ENCODE data around the gene SEMA5A. TPM values are rescaled to one million over a fixed set of nuclear protein-coding genes. Genes with fewer than 3 reads are reported as not detected.

The SEMA5A gene
- polyA plus RNA-seq, 1 of the 3 experiments (the other 2 are of a cell fraction) = 0.58 TPM

DNA sequence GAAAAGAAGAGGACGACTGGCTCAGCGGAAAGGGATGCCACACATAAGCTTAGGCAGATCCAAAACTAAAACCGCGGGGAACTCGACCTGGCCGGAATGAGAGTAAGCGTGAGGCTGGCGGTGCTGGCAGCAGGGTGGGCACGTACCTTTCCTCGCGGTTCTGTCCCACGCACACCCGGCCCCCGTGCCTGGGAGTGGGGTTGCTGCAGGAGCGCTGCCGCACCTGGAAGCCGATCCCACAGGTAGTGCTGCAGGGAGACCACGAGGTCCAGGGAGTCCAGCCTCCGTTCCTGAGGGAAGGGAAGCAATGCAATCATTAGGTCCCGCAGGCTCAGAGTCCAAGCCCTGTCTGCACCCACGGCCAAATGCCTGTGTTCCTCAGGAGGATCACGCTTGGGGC, 427.0 kb downstream of the SEMA5A start:
- TF ChIP-seq NRF1 (IDR thresholded peaks at IDR 0.05; ENCODE audit: low read depth, low read length) = no peak
- TF ChIP-seq TCF12 (IDR thresholded peaks at IDR 0.05) = no peak
- no peak for TF ChIP-seq FOSL2 (IDR thresholded peaks at IDR 0.05; ENCODE audit: borderline replicate concordance, low read depth)
- no peak for TF ChIP-seq FOXJ3 (CRISPR knock-in tag; IDR thresholded peaks at IDR 0.05)
- no peak for TF ChIP-seq MEF2A (IDR thresholded peaks at IDR 0.05; ENCODE audit: borderline replicate concordance, low read depth)
- TF ChIP-seq RAD21 (IDR thresholded peaks at IDR 0.05; ENCODE audit: low read length) = no peak
- TF ChIP-seq, protein P1, sequence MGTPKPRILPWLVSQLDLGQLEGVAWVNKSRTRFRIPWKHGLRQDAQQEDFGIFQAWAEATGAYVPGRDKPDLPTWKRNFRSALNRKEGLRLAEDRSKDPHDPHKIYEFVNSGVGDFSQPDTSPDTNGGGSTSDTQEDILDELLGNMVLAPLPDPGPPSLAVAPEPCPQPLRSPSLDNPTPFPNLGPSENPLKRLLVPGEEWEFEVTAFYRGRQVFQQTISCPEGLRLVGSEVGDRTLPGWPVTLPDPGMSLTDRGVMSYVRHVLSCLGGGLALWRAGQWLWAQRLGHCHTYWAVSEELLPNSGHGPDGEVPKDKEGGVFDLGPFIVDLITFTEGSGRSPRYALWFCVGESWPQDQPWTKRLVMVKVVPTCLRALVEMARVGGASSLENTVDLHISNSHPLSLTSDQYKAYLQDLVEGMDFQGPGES (IDR thresholded peaks at IDR 0.05; ENCODE audit: low read depth, low read length) = no peak
- no peak for TF ChIP-seq RXRA (IDR thresholded peaks at IDR 0.05; ENCODE audit: borderline replicate concordance, low read depth)
- TF ChIP-seq RCOR1 (IDR thresholded peaks at IDR 0.05; ENCODE audit: low read length) = no peak
- no peak for TF ChIP-seq YY1 (IDR thresholded peaks at IDR 0.05; ENCODE audit: low read depth)
- TF ChIP-seq NFIC (IDR thresholded peaks at IDR 0.05; ENCODE audit: borderline replicate concordance) = no peak
- no peak for TF ChIP-seq CHD2 (IDR thresholded peaks at IDR 0.05; ENCODE audit: low read length, partially characterized antibody)
- TF ChIP-seq, protein P2, sequence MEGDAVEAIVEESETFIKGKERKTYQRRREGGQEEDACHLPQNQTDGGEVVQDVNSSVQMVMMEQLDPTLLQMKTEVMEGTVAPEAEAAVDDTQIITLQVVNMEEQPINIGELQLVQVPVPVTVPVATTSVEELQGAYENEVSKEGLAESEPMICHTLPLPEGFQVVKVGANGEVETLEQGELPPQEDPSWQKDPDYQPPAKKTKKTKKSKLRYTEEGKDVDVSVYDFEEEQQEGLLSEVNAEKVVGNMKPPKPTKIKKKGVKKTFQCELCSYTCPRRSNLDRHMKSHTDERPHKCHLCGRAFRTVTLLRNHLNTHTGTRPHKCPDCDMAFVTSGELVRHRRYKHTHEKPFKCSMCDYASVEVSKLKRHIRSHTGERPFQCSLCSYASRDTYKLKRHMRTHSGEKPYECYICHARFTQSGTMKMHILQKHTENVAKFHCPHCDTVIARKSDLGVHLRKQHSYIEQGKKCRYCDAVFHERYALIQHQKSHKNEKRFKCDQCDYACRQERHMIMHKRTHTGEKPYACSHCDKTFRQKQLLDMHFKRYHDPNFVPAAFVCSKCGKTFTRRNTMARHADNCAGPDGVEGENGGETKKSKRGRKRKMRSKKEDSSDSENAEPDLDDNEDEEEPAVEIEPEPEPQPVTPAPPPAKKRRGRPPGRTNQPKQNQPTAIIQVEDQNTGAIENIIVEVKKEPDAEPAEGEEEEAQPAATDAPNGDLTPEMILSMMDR (IDR thresholded peaks at IDR 0.05) = no peak
- TF ChIP-seq, protein P3, sequence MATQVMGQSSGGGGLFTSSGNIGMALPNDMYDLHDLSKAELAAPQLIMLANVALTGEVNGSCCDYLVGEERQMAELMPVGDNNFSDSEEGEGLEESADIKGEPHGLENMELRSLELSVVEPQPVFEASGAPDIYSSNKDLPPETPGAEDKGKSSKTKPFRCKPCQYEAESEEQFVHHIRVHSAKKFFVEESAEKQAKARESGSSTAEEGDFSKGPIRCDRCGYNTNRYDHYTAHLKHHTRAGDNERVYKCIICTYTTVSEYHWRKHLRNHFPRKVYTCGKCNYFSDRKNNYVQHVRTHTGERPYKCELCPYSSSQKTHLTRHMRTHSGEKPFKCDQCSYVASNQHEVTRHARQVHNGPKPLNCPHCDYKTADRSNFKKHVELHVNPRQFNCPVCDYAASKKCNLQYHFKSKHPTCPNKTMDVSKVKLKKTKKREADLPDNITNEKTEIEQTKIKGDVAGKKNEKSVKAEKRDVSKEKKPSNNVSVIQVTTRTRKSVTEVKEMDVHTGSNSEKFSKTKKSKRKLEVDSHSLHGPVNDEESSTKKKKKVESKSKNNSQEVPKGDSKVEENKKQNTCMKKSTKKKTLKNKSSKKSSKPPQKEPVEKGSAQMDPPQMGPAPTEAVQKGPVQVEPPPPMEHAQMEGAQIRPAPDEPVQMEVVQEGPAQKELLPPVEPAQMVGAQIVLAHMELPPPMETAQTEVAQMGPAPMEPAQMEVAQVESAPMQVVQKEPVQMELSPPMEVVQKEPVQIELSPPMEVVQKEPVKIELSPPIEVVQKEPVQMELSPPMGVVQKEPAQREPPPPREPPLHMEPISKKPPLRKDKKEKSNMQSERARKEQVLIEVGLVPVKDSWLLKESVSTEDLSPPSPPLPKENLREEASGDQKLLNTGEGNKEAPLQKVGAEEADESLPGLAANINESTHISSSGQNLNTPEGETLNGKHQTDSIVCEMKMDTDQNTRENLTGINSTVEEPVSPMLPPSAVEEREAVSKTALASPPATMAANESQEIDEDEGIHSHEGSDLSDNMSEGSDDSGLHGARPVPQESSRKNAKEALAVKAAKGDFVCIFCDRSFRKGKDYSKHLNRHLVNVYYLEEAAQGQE (IDR thresholded peaks at IDR 0.05; ENCODE audit: low read depth, low read length) = no peak
- H3K4me1 ChIP-seq (ENCODE audit: control insufficient read depth in 1 of 2, insufficient read depth in 2 of 2, low read depth in 1 of 2, low read length in 1 of 2) = no peaks in the 10 kb centered on the region
- ChIA-PET POLR2A (no interaction called here), CTCF (interaction anchor here (0.6 kb wide), 1 partner anchor 211 kb away, joined by 3 read pairs; no protein-coding TSS in a partner anchor)
- no peak overlapping the region for H3K4me3 ChIP-seq (ENCODE audit: low read depth in 2 of 2, low read length in 1 of 2)
- no peak overlapping the region for H3K4me2 ChIP-seq
- 73% methylated on average over 19 of the region's 22 CpGs for WGBS (ENCODE audit: low lambda C conversion rate)
- no peaks in the 10 kb centered on the region for H3K27me3 ChIP-seq (ENCODE audit: insufficient read depth)
- DNase-seq = no peak
- H3K27ac ChIP-seq (ENCODE audit: low read depth in 2 of 2, low read length in 1 of 2) = no peak overlapping the region
- no peaks in the 10 kb centered on the region for H3K9me2 ChIP-seq
- no peaks in the 10 kb centered on the region for H3K79me2 ChIP-seq (ENCODE audit: insufficient read depth)
- no peak overlapping the region for H2AFZ ChIP-seq (ENCODE audit: low read depth)
- H3K9me3 ChIP-seq = no peaks in the 10 kb centered on the region
- H3K9ac ChIP-seq = no peak overlapping the region
- H3K36me3 ChIP-seq (replicated peaks in 1 of 2; ENCODE audit: control insufficient read depth in 1 of 2, insufficient read depth in 2 of 2, low read length in 1 of 2) = peaks cover 0 to 3% of the 10 kb centered on the region in 2 experiments
- H3F3A ChIP-seq (replicated peaks; ENCODE audit: insufficient read depth) = no peaks in the 10 kb centered on the region
- H4K20me1 ChIP-seq (ENCODE audit: insufficient read depth) = no peaks in the 10 kb centered on the region
